Stimulated activated CD4-positive, alpha-beta T cell treated with anti-CD3 and anti-CD28 coated beads, Interleukin-1b, Interleukin-23, amount 100 ng/mL, for 24 hours (primary cell): Measurements from ENCODE around the gene ATP2A2.
"Not testable (repeated sequence)": the region's sequence is repeated elsewhere in the genome, so short reads cannot be mapped to it uniquely, and the experiment has no call there.

ENCODE experiments used
- DNase-seq, 4 experiments: peaks; one replicate each; pipeline ENCODE4 v3.0.0-alpha.2; 2020; ENCODE audit warnings: low read depth in 4 of 4, low spot score in 1 of 4

The ATP2A2 gene

DNA sequence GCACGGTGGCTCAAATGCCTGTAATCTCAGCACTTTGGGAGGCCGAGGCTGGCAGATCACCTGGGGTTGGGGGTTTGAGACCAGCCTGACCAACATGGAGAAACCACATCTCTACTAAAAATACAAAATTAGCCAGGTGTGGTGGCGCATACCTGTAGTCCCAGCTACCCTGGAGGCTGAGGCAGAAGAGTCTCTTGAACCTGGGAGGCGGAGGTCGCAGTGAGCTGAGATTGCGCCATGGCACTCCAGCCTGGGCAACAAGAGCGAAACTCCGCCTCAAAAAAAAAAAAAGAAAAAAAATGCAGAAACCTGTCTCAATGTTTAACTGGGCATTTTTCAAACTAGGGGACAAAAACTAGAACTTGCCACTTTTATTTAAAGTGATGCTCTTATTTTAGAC, 59.2 kb downstream of the ATP2A2 start:
- not testable (repeated sequence) for DNase-seq

GRCh38 chr12:110340706-110341105, 59.7 kb downstream of the ATP2A2 start:
- no peak for DNase-seq

- no peak for DNase-seq
These were observed 61.1 kb downstream of the ATP2A2 start for GRCh38 chr12:110342157-110342556.

DNA sequence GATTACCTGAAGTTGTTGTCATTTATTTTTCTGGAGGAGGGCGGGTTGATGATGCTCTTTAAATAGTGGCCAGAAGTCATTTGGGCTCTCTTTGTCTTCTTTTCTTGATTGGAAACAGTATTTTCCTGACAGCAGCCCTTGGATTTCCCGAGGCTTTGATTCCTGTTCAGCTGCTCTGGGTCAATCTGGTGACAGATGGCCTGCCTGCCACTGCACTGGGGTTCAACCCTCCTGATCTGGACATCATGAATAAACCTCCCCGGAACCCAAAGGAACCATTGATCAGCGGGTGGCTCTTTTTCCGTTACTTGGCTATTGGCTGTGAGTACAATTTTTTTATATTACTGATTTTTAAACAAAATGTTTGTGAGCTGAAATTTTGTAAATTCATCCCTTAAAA, 62.1 kb downstream of the ATP2A2 start:
- DNase-seq, result no peak

DNA sequence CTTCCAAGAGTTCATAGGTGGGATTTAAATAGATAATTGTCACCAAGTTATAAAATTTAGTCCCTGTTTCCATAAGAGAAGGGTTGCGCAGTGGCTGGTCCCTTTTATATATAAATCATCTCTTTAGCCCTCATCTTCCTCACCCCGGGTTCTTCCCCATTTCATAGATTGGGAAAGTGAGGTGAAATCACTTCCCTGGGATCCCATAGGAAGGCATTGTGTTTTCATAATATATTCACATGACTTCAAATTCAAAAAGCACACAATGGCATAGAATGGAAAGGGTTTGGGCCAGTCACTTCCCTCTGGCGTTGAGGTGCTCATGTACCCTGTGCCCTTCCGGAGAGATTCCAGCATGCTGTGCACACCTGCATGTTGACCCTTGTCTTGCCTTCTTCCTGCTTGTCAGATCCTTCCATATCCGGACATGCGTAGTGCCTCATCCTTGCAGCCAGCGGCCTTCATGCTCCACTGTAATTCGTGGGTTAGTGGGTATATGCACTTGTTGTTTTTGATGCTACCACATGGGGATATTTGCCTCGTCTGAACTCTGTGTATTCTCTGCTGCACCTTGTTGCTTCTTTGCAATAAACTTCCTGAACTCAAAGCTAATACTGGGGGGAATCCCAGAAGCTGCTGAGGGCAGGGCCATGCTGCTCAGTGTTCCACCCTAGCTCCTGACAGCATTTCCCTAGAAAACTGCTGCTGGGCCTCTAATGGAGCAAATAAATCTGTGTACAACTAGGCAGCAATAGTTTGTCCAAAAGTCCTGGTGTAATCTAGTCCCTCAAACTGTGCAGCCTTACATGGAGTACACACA, 62.9 kb downstream of the ATP2A2 start:
- DNase-seq, result no peak

DNA sequence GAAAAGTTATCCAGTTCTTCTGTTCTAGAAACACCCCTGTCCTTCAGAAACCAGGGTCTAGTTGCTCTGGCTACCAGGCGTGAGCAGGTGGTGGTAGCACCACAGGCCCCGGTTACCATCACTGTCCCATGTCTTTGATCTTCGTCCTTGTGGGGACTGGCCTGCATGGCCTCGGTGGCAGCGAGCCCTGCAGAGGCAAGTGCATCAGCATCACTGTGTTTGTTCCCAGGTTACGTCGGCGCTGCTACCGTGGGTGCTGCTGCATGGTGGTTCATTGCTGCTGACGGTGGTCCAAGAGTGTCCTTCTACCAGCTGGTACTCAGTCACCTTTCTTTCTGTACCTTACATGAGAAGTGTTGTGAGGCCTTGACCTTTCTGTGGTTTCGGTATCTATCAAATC, 63.6 kb downstream of the ATP2A2 start:
- DNase-seq, result no peak

- no peak for DNase-seq
These were observed 64.2 kb downstream of the ATP2A2 start for GRCh38 chr12:110345176-110345661.

DNA sequence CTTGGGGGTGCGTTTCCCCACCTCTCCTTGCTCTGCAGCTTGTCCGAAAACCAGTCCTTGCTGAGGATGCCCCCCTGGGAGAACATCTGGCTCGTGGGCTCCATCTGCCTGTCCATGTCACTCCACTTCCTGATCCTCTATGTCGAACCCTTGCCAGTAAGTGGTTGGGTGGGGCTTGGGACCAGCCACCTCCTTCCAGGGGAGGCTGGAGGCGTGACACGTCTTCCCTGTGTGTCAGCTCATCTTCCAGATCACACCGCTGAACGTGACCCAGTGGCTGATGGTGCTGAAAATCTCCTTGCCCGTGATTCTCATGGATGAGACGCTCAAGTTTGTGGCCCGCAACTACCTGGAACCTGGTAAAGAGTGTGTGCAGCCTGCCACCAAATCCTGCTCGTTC, 64.9 kb downstream of the ATP2A2 start:
- DNase-seq, result no peak

DNA sequence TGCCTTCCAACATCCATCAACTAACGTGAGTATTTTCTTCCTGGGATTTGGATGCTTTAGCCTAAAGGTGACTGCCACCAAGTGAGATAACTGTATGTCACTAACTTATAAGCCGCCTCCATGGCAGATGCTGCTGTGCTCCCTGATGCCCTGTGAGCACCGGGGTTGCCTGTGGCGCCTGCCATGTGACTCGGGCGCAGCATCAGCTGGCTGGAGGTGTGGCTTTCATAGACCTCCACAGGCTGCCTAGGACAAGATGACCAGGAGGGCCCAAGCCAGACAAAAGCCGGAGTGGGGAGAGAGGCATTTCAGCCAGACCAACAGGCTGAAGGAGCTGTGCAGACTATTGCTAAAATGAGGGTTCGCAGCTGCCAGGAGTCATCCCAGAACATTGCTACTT, 66.7 kb downstream of the ATP2A2 start:
- DNase-seq, result no peak

- no peak for DNase-seq
These were observed 67.5 kb downstream of the ATP2A2 start for GRCh38 chr12:110348431-110349059.

DNA sequence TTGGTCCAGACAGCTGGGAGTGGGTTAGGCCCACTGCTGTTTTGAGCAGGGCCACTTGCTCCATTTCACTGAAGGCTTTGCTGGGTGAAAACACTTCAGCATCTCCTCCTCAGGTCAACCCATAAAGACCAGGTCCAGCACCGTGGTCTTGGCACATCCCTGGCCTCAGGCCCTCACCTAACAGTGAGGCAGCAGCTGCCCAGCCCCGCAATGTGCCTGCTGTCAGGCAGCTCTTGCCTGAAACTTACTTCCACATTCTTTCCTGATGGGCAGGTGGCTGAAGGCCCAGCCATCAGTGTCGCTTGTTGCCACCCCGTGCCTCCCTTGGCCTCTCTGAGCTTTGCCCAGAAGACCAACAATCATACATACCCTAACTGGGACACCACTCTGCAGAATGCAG, 68.0 kb downstream of the ATP2A2 start:
- DNase-seq, result no peak

DNA sequence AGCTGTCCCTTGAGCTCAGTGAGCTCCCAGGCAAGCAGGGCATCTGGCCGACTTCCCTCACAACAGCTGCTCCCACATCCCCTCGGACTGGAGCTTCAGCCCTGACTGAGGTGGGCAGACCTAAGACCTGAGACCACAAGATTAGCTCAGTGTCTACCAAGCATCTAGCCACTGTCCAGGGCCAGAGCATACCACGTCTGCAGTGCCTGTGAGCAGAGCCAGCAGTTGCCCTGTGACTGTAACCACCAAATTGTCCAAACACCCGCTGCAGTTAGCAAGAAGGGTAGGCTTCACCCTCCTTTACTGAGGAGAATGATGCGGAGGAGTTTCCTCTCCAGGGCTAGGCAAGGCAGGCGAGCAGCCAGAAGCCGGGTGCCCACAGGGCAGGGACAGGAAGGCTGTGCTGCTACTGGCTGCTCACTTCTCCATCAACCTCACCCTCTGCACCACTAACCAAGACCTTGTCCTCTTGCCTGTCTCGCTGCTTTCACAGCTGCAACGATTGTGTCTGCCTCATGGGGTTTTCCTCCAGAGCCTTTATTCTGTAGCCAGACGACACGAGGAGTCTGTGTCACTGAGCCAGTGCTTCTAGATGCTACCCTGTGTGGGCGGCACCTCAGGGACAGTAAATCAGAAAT, 68.6 kb downstream of the ATP2A2 start:
- peak in 2 of 4 experiments; percentile 12 to 28 for DNase-seq

- no peak for DNase-seq
These were observed 70.1 kb downstream of the ATP2A2 start for GRCh38 chr12:110351119-110351518.

DNA sequence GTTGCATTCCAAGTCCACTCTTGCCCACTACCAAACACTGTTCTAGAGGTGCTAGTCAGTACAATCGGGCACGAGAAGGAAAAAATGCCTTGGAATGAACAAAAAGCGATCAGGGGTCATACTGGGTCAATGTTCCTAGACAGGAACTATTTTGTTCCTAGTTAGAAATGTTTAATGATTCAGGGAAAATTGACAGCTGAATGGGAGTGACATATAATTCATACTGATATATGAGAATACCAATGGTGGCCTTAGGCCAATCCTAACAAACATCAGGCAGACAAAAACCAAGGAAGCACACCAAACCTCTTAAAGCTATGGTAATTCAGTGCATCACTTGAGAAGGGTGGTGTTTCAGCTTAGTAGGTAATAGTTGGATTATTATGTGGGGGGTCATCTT, 71.4 kb downstream of the ATP2A2 start:
- DNase-seq, result no peak

DNA sequence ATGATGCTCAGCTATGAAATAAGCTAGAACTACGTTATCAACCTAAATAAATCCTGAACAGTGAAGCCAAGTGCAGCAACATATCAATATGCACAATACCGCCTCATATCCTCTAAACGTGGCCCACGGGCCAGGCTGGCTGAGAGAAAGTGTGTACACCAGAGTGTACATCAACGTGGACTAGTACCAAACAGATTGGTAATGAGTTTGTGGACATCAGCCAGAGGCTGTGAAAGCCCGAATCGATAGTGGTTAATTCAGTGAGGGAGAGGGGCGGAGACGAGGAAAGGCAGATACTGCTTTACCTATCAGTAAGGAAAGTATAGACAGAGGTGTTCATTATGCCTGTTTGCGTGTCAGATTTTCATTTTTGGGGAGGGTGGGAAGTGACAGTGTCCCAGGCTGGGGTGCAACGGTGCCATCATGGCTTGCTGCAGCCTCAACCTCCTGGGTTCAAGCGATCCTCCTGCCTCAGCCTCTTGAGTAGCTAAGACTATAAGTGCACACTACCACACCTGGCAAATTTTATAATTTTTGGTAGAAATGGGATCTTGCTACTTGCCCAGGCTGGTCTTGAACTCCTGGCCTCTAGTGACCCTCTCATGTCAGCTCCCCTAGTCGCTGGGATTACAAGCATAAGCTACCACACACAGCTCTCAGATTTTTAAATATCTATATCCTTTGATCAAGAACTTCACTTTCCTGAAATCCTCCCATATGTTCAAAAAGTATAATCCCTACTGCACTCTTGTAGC, 72.3 kb downstream of the ATP2A2 start:
- DNase-seq, result no peak

GRCh38 chr12:110354172-110354780, 73.2 kb downstream of the ATP2A2 start:
- DNase-seq, result no peak

DNA sequence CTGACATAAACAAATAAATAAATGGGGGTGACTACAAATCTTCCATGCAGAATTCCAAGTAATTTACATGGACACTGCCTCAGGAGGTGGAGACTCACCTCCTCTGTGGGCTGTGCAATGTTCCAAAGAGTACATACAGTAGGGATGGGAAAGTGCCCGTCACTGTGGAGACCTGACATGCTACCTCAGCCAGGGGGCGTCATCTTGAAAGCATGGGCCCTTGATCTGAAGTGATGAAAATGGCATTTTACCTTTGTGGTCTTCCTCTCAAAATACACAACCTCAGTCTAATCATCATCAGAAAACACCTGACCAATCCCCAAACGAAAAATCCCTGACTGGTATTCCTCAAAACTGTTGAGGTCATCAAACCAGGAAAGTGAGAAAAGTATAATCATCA, 74.0 kb downstream of the ATP2A2 start:
- no peak for DNase-seq

- DNase-seq, result not testable (repeated sequence)
These were observed 77.5 kb downstream of the ATP2A2 start for GRCh38 chr12:110358384-110359097.

DNA sequence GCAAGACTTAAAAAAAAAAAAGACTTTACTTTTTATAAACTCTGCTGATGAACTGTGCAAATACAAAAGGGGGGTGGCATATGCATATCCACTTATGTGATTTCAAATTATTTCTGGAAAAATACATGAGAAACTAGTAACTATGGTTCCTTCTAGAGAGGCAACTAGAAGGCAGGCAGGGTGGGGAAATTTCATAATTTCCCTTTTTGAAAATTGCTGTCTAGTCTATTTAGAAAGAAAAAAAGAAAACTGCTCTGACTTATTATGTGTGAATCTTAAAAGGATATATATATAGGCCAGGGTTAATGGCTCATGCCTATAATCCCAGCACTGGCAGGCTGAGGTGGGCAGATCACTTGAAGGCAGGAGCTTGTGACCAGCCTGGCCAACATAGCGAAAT, 80.2 kb downstream of the ATP2A2 start:
- no peak for DNase-seq
